ENCODE data around the gene SLC5A4. TPM values are rescaled to one million over a fixed set of nuclear protein-coding genes. Genes with fewer than 3 reads are reported as not detected.
A peak's percentile ranks its signal among the peaks of the same experiment; 100 is the strongest.

SLC5A4 gene
- total RNA-seq, 2 donors from 2014 or later = 0.35 TPM; not detected in 1

DNA sequence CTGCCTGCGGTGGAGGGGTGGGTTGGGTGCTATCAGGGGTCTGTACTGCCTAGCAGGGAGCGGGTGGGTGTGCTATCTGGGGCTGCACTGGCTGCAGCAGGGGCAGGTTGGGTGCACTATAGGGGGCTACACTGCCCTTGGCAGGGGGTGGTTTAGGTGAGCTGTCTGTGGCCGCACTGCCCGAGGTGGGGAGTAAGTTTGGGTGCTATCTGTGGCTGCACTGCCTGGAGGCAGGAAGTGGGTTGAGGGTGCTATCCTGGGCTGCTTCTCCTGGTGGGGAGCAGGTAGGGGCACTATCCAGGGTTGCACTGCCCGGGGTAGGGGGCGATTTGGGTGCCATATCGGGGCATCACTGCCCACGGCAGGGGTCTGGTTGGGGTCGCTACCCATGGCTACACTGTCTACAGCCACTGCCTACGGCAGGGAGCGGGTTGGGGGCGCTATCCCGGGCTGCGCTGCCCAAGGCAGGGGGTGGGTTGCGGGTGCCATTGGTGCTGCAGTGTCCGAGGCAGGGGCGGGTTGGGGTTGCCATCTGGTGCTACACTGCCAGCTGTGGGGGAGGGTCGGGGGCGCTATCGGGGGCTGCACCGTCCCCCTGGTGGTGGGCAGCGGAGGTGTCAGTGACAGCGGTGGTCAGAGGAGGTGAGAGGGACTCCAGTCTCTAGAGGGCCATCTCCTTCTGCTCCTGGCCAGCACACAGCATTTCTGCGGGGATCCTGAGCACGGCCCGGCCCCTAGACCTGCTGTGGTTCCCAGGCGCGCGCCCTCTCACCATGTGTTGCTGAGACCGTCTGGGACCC is 49.0 kb downstream of the SLC5A4 start:
- TF ChIP-seq, protein P1, sequence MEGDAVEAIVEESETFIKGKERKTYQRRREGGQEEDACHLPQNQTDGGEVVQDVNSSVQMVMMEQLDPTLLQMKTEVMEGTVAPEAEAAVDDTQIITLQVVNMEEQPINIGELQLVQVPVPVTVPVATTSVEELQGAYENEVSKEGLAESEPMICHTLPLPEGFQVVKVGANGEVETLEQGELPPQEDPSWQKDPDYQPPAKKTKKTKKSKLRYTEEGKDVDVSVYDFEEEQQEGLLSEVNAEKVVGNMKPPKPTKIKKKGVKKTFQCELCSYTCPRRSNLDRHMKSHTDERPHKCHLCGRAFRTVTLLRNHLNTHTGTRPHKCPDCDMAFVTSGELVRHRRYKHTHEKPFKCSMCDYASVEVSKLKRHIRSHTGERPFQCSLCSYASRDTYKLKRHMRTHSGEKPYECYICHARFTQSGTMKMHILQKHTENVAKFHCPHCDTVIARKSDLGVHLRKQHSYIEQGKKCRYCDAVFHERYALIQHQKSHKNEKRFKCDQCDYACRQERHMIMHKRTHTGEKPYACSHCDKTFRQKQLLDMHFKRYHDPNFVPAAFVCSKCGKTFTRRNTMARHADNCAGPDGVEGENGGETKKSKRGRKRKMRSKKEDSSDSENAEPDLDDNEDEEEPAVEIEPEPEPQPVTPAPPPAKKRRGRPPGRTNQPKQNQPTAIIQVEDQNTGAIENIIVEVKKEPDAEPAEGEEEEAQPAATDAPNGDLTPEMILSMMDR (IDR thresholded peaks at IDR 0.05) = no peak
- Histone ChIP-seq H3K4me3 (no peak overlapping the region), H3K9me3 (no peaks in the 10 kb centered on the region), H3K27me3 (no peaks in the 10 kb centered on the region), H3K36me3 (no peaks in the 10 kb centered on the region), H3K4me1 (peaks cover 0 to 16% of the 10 kb centered on the region in 2 donors), H3K27ac (no peak overlapping the region)
- DNase-seq (ENCODE audit: low spot score) = no peak

DNA sequence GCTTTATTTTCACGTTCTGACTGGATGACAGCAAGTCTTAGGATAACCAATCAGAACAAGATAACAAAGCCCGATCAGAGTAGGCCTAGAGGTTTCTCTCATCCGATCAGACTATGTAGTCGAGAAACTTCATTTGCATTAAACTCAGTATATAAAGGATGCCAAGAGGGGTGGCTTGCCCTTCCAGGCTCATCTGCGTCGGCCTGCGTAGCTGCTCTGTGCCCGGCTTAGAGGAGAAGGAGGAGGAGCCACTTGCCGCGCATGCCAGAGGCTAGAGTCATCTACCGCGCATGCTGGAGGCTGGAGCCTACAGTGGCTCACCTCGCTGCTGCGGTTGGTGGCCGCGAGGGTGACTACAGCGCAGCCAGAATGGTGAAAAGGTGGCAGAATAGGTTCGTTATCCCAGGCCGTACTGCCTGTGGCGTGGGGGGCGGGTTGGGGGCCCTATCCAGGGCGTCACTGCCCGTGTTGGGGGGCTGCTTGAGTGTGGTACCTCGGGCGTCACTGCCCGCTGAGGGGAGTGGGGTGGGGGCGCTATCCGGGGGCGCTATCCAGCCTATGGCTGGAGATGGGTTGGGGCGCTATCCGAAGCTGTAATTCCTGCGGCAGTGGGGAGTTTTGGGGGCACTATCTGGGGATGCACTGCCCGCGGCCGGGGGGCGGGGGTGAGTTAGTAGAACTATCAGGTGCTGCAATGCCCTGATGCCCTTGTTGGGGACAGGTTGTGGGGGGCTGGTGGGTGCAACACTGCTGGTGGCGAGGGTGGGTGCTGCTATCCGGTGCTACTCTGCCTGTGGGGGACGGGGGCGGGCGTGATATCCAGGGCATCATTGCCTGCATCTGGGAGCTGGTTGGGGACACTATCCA is 50.1 kb downstream of the SLC5A4 start, which contains the start of gene RFPL2:
Gene RFPL2 (minus strand): TSS at position 218 of the 867 bp plus-strand sequence. CDS start 2,622 bp downstream, outside the sequence.
- DNase-seq (ENCODE audit: low spot score) = no peak
- TF ChIP-seq, protein P1 (IDR thresholded peaks at IDR 0.05) = no peak
- Histone ChIP-seq H3K9me3 (no peaks in the 10 kb centered on the region), H3K4me3 (peak within 1 kb of the TSS in 1 of 2 donors; percentile 38), H3K4me1 (peaks cover 0 to 16% of the 10 kb centered on the region in 2 donors), H3K27me3 (no peaks in the 10 kb centered on the region), H3K27ac (no peak within 1 kb of the TSS), H3K36me3 (no peaks in the 10 kb centered on the region)

DNA sequence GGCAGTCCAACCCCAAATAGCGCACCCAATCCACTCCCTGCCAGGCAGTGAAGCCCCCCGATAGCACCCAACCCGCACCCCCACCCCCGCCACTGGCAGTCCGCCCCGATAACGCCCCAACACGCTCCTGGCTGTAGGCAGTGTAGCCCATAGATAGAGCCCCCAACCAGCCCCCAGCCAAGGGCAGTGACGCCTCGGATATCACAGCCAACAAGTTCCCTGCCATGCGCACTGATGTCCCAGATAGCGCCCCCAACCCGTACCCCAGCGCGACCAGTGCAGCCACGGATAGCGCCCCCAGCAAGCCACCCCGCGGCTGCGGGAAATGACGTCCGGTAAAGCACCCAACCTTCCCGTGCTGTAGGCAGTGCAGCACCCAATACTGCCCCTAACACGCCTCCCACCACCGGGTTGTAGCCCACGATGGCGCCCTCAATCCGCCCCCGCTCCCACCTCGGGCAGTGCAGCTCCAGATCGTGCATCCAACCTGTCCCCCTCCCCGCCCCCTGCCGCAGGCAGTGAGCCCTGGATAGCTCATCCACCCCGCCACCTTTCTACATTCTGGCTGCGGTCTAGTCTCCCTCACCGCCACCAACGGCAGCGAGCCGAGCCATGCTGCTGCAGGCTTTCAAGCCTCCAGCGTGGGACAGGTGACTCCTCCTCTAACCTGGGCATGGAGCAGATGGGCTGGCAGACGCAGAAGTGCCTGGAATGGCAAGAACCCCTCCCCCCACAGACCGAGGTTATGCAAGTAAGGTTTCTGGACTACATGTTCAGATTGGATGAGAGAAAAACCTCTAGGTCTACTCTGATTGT is 50.9 kb downstream of the SLC5A4 start:
- no peak for DNase-seq (ENCODE audit: low spot score)
- Histone ChIP-seq H3K4me1 (peaks cover 0 to 16% of the 10 kb centered on the region in 2 donors), H3K9me3 (no peaks in the 10 kb centered on the region), H3K27ac (no peak overlapping the region), H3K4me3 (peak overlapping the region in 1 of 2 donors; percentile 38), H3K27me3 (no peaks in the 10 kb centered on the region), H3K36me3 (no peaks in the 10 kb centered on the region)
- TF ChIP-seq, protein P1 (IDR thresholded peaks at IDR 0.05) = no peak

DNA sequence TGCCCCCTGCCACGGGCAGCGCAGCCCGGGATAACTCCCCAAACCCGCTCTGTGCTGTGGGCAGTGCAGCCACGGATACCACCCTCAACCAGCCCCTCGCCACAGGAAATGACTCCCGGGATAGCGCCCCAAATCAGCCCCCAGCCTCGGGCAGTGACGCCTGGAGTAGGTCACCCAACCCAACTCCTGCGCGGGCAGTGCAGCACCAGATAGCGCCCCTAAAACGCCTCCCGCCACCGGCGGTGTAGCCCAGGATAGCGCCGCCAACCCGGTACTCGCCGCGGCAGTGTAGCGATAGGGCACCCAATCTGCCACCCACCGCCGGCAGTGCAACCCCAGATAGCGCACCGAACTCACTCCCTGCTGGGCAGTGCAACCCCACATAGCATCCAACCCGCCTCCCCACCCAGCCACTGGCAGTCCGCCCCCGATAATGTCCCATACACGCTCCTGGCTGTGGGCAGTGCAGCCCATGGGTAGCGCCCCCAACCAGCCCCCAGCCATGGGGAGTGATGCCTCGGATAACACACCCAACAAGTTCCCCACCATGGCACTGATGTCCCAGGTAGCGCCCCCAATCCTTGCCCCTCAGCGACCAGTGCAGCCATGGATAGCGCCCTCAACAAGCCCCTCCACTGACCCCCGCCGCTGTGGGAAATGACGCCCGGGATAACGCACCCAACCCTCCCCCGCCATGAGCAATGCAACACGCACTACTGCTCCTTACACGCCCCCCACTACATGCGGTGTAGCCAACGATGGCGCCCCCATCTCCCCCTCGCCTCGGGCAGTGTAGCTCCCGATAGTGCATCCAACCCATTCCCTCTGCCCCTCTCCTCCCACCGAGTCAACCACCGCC is 51.7 kb downstream of the SLC5A4 start:
- H3K36me3 ChIP-seq = no peaks in the 10 kb centered on the region
- H3K4me3 ChIP-seq = peak overlapping the region in 1 of 2 donors; percentile 38
- DNase-seq (ENCODE audit: low spot score) = no peak
- no peak overlapping the region for H3K27ac ChIP-seq
- H3K27me3 ChIP-seq = no peaks in the 10 kb centered on the region
- H3K9me3 ChIP-seq = no peaks in the 10 kb centered on the region
- TF ChIP-seq, protein P1 (IDR thresholded peaks at IDR 0.05) = no peak
- H3K4me1 ChIP-seq = peaks cover 0 to 16% of the 10 kb centered on the region in 2 donors

Data from right atrium auricular region (tissue), 2 donors.